ENCODE measurements around the gene ARL6IP5.

DNA sequence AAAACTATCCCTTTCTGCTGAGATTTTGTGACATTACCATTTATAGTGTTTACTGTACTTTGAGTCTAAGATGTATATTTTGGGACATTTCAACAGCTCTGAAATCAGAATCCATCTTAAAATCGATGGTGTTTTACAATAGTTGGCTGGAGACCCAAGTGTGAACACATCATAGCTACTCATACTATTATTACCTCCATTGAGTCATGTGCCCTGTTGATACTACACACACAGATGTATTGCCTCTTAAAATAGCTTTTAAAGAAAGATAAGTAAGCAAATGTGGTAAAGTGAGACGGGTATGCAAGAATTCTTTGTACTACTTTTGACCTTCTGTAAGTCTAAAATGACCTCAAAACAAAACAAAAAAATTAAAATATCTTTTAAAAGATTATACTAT is 31.0 kb downstream of the ARL6IP5 start:
- TF ChIP-seq POLR2A (IDR thresholded peaks at IDR 0.05) (no peak), EP300 (IDR thresholded peaks at IDR 0.05) (no peak)
- TF ChIP-seq, protein P1, sequence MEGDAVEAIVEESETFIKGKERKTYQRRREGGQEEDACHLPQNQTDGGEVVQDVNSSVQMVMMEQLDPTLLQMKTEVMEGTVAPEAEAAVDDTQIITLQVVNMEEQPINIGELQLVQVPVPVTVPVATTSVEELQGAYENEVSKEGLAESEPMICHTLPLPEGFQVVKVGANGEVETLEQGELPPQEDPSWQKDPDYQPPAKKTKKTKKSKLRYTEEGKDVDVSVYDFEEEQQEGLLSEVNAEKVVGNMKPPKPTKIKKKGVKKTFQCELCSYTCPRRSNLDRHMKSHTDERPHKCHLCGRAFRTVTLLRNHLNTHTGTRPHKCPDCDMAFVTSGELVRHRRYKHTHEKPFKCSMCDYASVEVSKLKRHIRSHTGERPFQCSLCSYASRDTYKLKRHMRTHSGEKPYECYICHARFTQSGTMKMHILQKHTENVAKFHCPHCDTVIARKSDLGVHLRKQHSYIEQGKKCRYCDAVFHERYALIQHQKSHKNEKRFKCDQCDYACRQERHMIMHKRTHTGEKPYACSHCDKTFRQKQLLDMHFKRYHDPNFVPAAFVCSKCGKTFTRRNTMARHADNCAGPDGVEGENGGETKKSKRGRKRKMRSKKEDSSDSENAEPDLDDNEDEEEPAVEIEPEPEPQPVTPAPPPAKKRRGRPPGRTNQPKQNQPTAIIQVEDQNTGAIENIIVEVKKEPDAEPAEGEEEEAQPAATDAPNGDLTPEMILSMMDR (IDR thresholded peaks at IDR 0.05) = no peak
